ENCODE results near the gene PLXDC2. TPM values are rescaled to one million over a fixed set of nuclear protein-coding genes. Genes with fewer than 3 reads are reported as not detected.

PLXDC2 gene
- total and polyA plus RNA-seq, 2 experiments from 2014 or later: 13.5 to 19.4 TPM

GRCh38 chr10:20254078-20254477 is 437.8 kb downstream of the PLXDC2 start (continued):
- no peak for TF ChIP-seq ZNF462 (CRISPR knock-in tag; IDR thresholded peaks at IDR 0.05)
- TF ChIP-seq STAT1 (IDR thresholded peaks at IDR 0.05; ENCODE audit: unreplicated experiment): no peak
- TF ChIP-seq REST (IDR thresholded peaks at IDR 0.05; ENCODE audit: unreplicated experiment): no peak
- no peak for TF ChIP-seq ETS1 (IDR thresholded peaks at IDR 0.05)
- no peak for TF ChIP-seq ZNF114 (CRISPR knock-in tag; IDR thresholded peaks at IDR 0.05)
- no peak for TF ChIP-seq EZH2 (IDR thresholded peaks at IDR 0.05; ENCODE audit: low read depth, unreplicated experiment)
- TF ChIP-seq JUNB (IDR thresholded peaks at IDR 0.05; ENCODE audit: unreplicated experiment): no peak
- no peak for TF ChIP-seq POLR2AphosphoS5 (IDR thresholded peaks at IDR 0.05; ENCODE audit: low read depth)
- TF ChIP-seq NANOG (IDR thresholded peaks at IDR 0.05; ENCODE audit: borderline replicate concordance): no peak
